ENCODE results near the gene PCBP3. TPM values are rescaled to one million over a fixed set of nuclear protein-coding genes. Genes with fewer than 3 reads are reported as not detected.

The PCBP3 gene
- total and polyA plus RNA-seq, 2 donors (not counting 3 experiments of a cell fraction or from before 2014, with no cell fraction given), result 0.06 to 1.1 TPM

DNA sequence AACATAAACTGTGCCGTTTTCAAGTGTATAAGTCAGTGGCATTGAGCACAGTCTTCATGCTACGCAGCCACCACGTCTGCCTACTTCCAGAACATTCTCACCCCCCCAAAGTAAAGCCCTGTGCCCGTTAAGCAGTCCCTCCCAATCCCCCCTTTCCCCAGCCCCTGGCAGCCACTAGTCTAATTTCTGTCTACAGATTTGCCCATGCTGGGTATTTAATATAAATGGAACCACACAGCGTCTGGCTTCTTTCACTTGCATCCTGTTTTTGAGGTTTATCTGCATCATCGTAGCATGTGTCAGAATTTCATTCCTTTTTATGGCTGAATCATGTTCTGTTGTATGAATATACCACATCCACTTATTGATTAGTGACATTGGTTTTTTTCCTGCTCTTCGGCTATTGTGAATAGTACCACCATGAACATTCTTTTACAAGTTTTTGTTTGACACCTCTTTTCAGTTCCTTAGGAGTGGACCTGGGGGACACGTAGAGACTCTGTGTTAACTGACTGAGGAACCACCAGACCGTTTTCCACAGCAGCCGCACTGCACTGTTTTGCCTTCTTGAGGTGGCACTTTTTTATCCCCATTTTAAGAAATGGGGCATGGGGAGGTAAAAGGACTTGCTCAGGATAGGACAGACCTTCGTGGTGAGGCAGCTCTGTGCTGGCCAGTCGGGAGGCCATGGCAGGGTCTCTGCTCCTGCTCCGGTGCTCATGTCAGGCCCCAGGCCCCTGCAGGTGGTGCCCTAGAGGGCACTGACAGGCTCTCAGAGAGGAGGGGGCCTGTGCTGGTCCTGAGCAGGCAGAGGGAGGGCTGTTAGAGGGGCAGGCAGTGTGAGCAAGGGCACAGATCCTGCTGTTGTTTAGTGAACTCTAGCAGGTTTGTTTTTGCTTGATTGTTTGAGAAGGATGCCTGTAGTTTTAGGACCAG lies 123.8 kb downstream of the PCBP3 start:
- Histone ChIP-seq H3K27me3 (ENCODE audit: control insufficient read depth in 2 of 2, insufficient read depth in 2 of 2, low read length in 2 of 2) (no peaks in the 10 kb centered on the region), H3K4me3 (replicated peaks in 1 of 3; ENCODE audit: insufficient read depth in 1 of 3, low read depth in 1 of 3, low read length in 3 of 3) (no peak overlapping the region), H4K20me1 (replicated peaks; ENCODE audit: control insufficient read depth, extremely low read depth, insufficient read depth, low read length) (no peaks in the 10 kb centered on the region), H3K79me2 (ENCODE audit: control insufficient read depth, insufficient read depth, low read length) (no peaks in the 10 kb centered on the region), H2AFZ (ENCODE audit: low read depth, low read length) (no peak overlapping the region), H3K27ac (ENCODE audit: insufficient read depth, low read depth, low read length) (no peak overlapping the region), H3K4me2 (ENCODE audit: insufficient read depth, low read length) (no peak overlapping the region), H3K9me3 (replicated peaks; ENCODE audit: control insufficient read depth, insufficient read depth, low read length) (no peaks in the 10 kb centered on the region), H3K4me1 (ENCODE audit: control insufficient read depth, extremely low read depth, insufficient read depth, low read length) (no peaks in the 10 kb centered on the region), H3K9me1 (replicated peaks; ENCODE audit: control insufficient read depth, extremely low read depth, insufficient read depth, low read length) (no peaks in the 10 kb centered on the region), H3K9ac (replicated peaks; ENCODE audit: extremely low read depth, insufficient read depth, low read length) (no peak overlapping the region), H3K36me3 (ENCODE audit: control insufficient read depth in 2 of 2, extremely low read depth in 1 of 2, insufficient read depth in 2 of 2, low read length in 2 of 2) (no peaks in the 10 kb centered on the region)
- dilution Hi-C loops (cut with MboI; ENCODE audit: extremely low pct_ligation_motif_present, low sequenced_read_pairs), result no loop called here
- intact Hi-C loops (cut with micrococcal nuclease), result no loop called here
- ChIA-PET CTCF (no interaction called here), POLR2A (no interaction called here)
- BruUV-seq (replicated peaks), result no TSS peak
- no peak for DNase-seq (ENCODE audit: low read depth, low spot score)
- no peak for FAIRE-seq
- TF ChIP-seq FOS (IDR thresholded peaks at IDR 0.05; ENCODE audit: borderline replicate concordance, insufficient read depth, low read length) (no peak), POLR2AphosphoS5 (IDR thresholded peaks at IDR 0.05; ENCODE audit: insufficient read depth, low read depth, low read length) (no peak), GATA2 (IDR thresholded peaks at IDR 0.05; ENCODE audit: insufficient read depth, insufficient read length, low read depth, low read length) (no peak), JUN (IDR thresholded peaks at IDR 0.05; ENCODE audit: borderline replicate concordance, insufficient read depth, insufficient read length, low read depth) (no peak), MYC (IDR thresholded peaks at IDR 0.05; ENCODE audit: low read depth, low read length) (no peak), POLR2A (IDR thresholded peaks at IDR 0.05; ENCODE audit: low read depth, low read length) (no peak), EZH2 (IDR thresholded peaks at IDR 0.05; ENCODE audit: borderline replicate concordance, low read depth, low read length, severe bottlenecking) (no peak), CTCF (IDR thresholded peaks at IDR 0.05; ENCODE audit: extremely low read depth in 1 of 2, insufficient read depth in 1 of 2, low read depth in 1 of 2, low read length in 2 of 2) (no peak)
- TF ChIP-seq, protein P1, sequence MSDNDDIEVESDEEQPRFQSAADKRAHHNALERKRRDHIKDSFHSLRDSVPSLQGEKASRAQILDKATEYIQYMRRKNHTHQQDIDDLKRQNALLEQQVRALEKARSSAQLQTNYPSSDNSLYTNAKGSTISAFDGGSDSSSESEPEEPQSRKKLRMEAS (IDR thresholded peaks at IDR 0.05; ENCODE audit: insufficient read depth, insufficient read length), result no peak

All from endothelial cell of umbilical vein (primary cell).